ENCODE data around the gene EFCAB8.

DNA sequence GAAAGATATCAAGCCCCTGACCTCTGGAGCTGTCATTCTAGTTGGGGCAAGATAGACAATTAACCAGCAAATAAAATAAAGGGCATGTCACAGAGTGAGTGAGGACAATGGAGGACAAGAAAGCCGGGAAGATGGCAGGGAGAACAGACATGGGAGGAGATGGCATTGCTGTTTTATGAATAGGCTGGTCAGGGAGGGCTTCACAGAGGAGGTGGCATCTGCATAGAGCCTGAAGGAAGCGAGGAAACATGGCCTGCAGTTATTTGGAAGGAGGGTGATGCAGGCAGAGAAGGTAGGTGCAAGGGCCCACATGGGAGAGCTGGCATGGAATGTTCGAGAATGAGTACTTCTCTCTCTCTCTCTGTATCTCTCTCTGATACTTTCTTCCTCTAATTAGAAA lies 63.7 kb downstream of the EFCAB8 start:
- no peak for TF ChIP-seq EZH2 (IDR thresholded peaks at IDR 0.05; ENCODE audit: borderline replicate concordance)
- TF ChIP-seq, protein P1, sequence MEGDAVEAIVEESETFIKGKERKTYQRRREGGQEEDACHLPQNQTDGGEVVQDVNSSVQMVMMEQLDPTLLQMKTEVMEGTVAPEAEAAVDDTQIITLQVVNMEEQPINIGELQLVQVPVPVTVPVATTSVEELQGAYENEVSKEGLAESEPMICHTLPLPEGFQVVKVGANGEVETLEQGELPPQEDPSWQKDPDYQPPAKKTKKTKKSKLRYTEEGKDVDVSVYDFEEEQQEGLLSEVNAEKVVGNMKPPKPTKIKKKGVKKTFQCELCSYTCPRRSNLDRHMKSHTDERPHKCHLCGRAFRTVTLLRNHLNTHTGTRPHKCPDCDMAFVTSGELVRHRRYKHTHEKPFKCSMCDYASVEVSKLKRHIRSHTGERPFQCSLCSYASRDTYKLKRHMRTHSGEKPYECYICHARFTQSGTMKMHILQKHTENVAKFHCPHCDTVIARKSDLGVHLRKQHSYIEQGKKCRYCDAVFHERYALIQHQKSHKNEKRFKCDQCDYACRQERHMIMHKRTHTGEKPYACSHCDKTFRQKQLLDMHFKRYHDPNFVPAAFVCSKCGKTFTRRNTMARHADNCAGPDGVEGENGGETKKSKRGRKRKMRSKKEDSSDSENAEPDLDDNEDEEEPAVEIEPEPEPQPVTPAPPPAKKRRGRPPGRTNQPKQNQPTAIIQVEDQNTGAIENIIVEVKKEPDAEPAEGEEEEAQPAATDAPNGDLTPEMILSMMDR (IDR thresholded peaks at IDR 0.05; ENCODE audit: poor library complexity) = no peak
- TF ChIP-seq EZH2phosphoT487 (IDR thresholded peaks at IDR 0.05; ENCODE audit: low read depth, severe bottlenecking, unreplicated experiment) = no peak
